ENCODE data around the gene RAB44.

GRCh38 chr6:36743538-36744303 lies 46.1 kb downstream of the RAB44 start:
- TF ChIP-seq, protein P1, sequence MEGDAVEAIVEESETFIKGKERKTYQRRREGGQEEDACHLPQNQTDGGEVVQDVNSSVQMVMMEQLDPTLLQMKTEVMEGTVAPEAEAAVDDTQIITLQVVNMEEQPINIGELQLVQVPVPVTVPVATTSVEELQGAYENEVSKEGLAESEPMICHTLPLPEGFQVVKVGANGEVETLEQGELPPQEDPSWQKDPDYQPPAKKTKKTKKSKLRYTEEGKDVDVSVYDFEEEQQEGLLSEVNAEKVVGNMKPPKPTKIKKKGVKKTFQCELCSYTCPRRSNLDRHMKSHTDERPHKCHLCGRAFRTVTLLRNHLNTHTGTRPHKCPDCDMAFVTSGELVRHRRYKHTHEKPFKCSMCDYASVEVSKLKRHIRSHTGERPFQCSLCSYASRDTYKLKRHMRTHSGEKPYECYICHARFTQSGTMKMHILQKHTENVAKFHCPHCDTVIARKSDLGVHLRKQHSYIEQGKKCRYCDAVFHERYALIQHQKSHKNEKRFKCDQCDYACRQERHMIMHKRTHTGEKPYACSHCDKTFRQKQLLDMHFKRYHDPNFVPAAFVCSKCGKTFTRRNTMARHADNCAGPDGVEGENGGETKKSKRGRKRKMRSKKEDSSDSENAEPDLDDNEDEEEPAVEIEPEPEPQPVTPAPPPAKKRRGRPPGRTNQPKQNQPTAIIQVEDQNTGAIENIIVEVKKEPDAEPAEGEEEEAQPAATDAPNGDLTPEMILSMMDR (IDR thresholded peaks at IDR 0.05): no peak
- peak in 2 of 3 donors; percentile 60 to 73 for TF ChIP-seq POLR2AphosphoS5 (IDR thresholded peaks at IDR 0.05)
